GM23338 (cell line): ENCODE results near the gene MSRB1. TPM values are rescaled to one million over a fixed set of nuclear protein-coding genes. Genes with fewer than 3 reads are reported as not detected.

Experiments used
- ATAC-seq: fragments of 200-7000 bp; cut with Tn5 transposase; 3 replicates; pipeline ENCODE4 v1.9.1; 2020
- DNase-seq: peaks from one replicate; pipeline ENCODE4 v3.0.0-alpha.2; 2015; ENCODE audit warnings: low spot score
- H2AFZ ChIP-seq: fragments of 200-600 bp; sonication (generic); 2 replicates; pipeline ENCODE4 v1.8.0; 2016; ENCODE audit warnings: antibody characterized with exemption, mild to moderate bottlenecking, moderate library complexity
- H3F3A ChIP-seq: fragments of 200-600 bp; sonication (generic); replicated peaks from 2 replicates; pipeline ENCODE4 v1.8.0; 2017; ENCODE audit warnings: antibody characterized with exemption, mixed run types, low read depth
- H3K27ac ChIP-seq: fragments of 200-600 bp; sonication (generic); 2 replicates; pipeline ENCODE4 v1.6.1; 2016; ENCODE audit warnings: low read depth
- H3K27me3 ChIP-seq: fragments of 200-600 bp; sonication (generic); 2 replicates; pipeline ENCODE4 v1.8.0; 2016; ENCODE audit warnings: mild to moderate bottlenecking, mixed run types, moderate library complexity; ENCODE audit not compliant: insufficient read depth
- H3K36me3 ChIP-seq: fragments of 200-600 bp; sonication (generic); 2 replicates; pipeline ENCODE4 v1.8.0; 2016; ENCODE audit warnings: mild to moderate bottlenecking; ENCODE audit not compliant: insufficient read depth
- H3K4me1 ChIP-seq: fragments of 200-600 bp; sonication (generic); 2 replicates; pipeline ENCODE4 v1.8.0; 2016; ENCODE audit warnings: mild to moderate bottlenecking, moderate library complexity; ENCODE audit not compliant: insufficient read depth
- H3K4me2 ChIP-seq: fragments of 200-600 bp; sonication (generic); 2 replicates; pipeline ENCODE4 v1.7.1; 2017; ENCODE audit warnings: mixed run types
- H3K4me3 ChIP-seq: fragments of 200-600 bp; sonication (generic); 2 replicates; pipeline ENCODE4 v1.6.1; 2016; ENCODE audit warnings: mixed run types
- H3K79me2 ChIP-seq: fragments of 200-600 bp; sonication (generic); replicated peaks from 2 replicates; pipeline ENCODE4 v1.8.0; 2017; ENCODE audit warnings: mild to moderate bottlenecking; ENCODE audit not compliant: insufficient read depth
- H3K9me2 ChIP-seq: fragments of 200-600 bp; sonication (generic); 2 replicates; pipeline ENCODE4 v1.8.0; 2017; ENCODE audit not compliant: insufficient read depth
- H4K20me1 ChIP-seq: fragments of 200-600 bp; sonication (generic); replicated peaks from 2 replicates; pipeline ENCODE4 v1.8.0; 2017; ENCODE audit warnings: mild to moderate bottlenecking; ENCODE audit not compliant: insufficient read depth
- H3K27ac Mint-ChIP-seq: 2 replicates; pipeline ENCODE4 v1.8.0; 2020; ENCODE audit warnings: inconsistent platforms, mild to moderate bottlenecking, moderate library complexity, mixed read lengths
- H3K27me3 Mint-ChIP-seq: 3 replicates; pipeline ENCODE4 v1.8.0; 2022; ENCODE audit warnings: low read depth, mild to moderate bottlenecking, moderate library complexity, mixed read lengths, inconsistent platforms; ENCODE audit not compliant: insufficient read depth, poor library complexity
- H3K36me3 Mint-ChIP-seq: 3 replicates; pipeline ENCODE4 v1.8.0; 2021; ENCODE audit warnings: low read depth, mild to moderate bottlenecking, inconsistent platforms, moderate library complexity, mixed read lengths
- H3K4me1 Mint-ChIP-seq: 3 replicates; pipeline ENCODE4 v1.8.0; 2020; ENCODE audit warnings: mild to moderate bottlenecking, inconsistent platforms, mixed read lengths
- H3K4me3 Mint-ChIP-seq: 3 replicates; pipeline ENCODE4 v1.8.0; 2021; ENCODE audit warnings: moderate library complexity, mild to moderate bottlenecking, inconsistent platforms, mixed read lengths
- H3K9me3 Mint-ChIP-seq: 3 replicates; pipeline ENCODE4 v1.8.0; 2020; ENCODE audit warnings: moderate library complexity, mild to moderate bottlenecking, inconsistent platforms, mixed read lengths
- CREB1 ChIP-seq: fragments of 250-450 bp; sonication (Bioruptor Pico); IDR thresholded peaks from 2 replicates; pipeline ENCODE4 v1.5.0; 2020; ENCODE audit warnings: low read depth, mild to moderate bottlenecking, moderate library complexity
- CTCF ChIP-seq, 2 experiments: fragments of 200-600 bp in 1 of 2; sonication (generic) in 1 of 2; conservative IDR thresholded peaks; 2 replicates each; pipeline versions ENCODE4 v1.5.1 to v1.6.1; 2016 to 2017; ENCODE audit warnings: antibody characterized with exemption in 2 of 2, low read depth in 2 of 2, mild to moderate bottlenecking in 2 of 2, moderate library complexity in 1 of 2
- ETS1 ChIP-seq: IDR thresholded peaks from 2 replicates; pipeline ENCODE4 v1.6.1; 2016; ENCODE audit warnings: antibody characterized with exemption
- EZH2 ChIP-seq: fragments of 200-600 bp; sonication (generic); IDR thresholded peaks from one replicate; pipeline ENCODE4 v1.8.0; 2017; ENCODE audit warnings: antibody characterized with exemption, mild to moderate bottlenecking, low read depth; ENCODE audit not compliant: unreplicated experiment
- EZH2phosphoT487 ChIP-seq: fragments of 200-600 bp; sonication (generic); IDR thresholded peaks from one replicate; pipeline ENCODE4 v1.8.1; 2018; ENCODE audit warnings: antibody characterized with exemption; ENCODE audit not compliant: unreplicated experiment
- JUNB ChIP-seq: IDR thresholded peaks from one replicate; pipeline ENCODE4 v1.6.1; 2016; ENCODE audit warnings: antibody characterized with exemption; ENCODE audit not compliant: unreplicated experiment
- NANOG ChIP-seq: IDR thresholded peaks from 2 replicates; pipeline ENCODE4 v1.6.1; 2016; ENCODE audit warnings: antibody characterized with exemption, borderline replicate concordance
- POLR2AphosphoS5 ChIP-seq: IDR thresholded peaks from 2 replicates; pipeline ENCODE4 v1.6.1; 2016; ENCODE audit warnings: antibody characterized with exemption, low read depth
- REST ChIP-seq: IDR thresholded peaks from one replicate; pipeline ENCODE4 v1.6.1; 2018; ENCODE audit warnings: antibody characterized with exemption; ENCODE audit not compliant: unreplicated experiment
- STAT1 ChIP-seq: IDR thresholded peaks from one replicate; pipeline ENCODE4 v1.6.1; 2016; ENCODE audit warnings: antibody characterized with exemption; ENCODE audit not compliant: unreplicated experiment
- ZNF114 ChIP-seq: fragments of 250-450 bp; sonication (Bioruptor Pico); IDR thresholded peaks from 2 replicates; pipeline ENCODE4 v1.5.0; 2020; ENCODE audit warnings: mild to moderate bottlenecking, moderate library complexity
- ZNF331 ChIP-seq: fragments of 250-450 bp; sonication (Bioruptor Pico); IDR thresholded peaks from 2 replicates; pipeline ENCODE4 v1.5.0; 2020; ENCODE audit warnings: low read depth, mild to moderate bottlenecking, moderate library complexity
- ZNF462 ChIP-seq: fragments of 250-450 bp; sonication (Bioruptor Pico); IDR thresholded peaks from 2 replicates; pipeline ENCODE4 v1.5.0; 2020; ENCODE audit warnings: mild to moderate bottlenecking, moderate library complexity
- polyA plus RNA-seq: library from polyadenylated mRNA; unstranded; fragments of >200 nt; fragmentation: Nextera tagmentation; extraction: Ambion mirVana; gene quantifications from 2 replicates; pipeline ENCODE4 v1.2.1, GENCODE V29; 2016
- total RNA-seq: library from RNA; depleted of rRNA; stranded (reverse); fragments of >200 nt; shearing (Covaris generic); gene quantifications from 2 replicates; pipeline ENCODE4 v1.2.3, GENCODE V29; 2014

The MSRB1 gene
- total and polyA plus RNA-seq, 2 experiments from 2014 or later: 30.4 to 31.3 TPM

- Histone ChIP-seq H3K4me1 (peaks cover 27% of the 10 kb centered on the region), H3K4me3 (peak overlapping the region; percentile 54), H4K20me1 (no peaks in the 10 kb centered on the region), H3K36me3 (no peaks in the 10 kb centered on the region), H3K79me2 (no peaks in the 10 kb centered on the region), H3K27me3 (peaks cover 66% of the 10 kb centered on the region), H3K4me2 (peak overlapping the region; percentile 82), H2AFZ (no peak overlapping the region; the same call in 1 of the 2 replicates), H3K27ac (no peak overlapping the region), H3K9me2 (no peaks in the 10 kb centered on the region), H3F3A (0 out of 2 replicates have a peak, but pooled peaks cover 6% of the 10 kb centered on the region)
- DNase-seq (no peak), ATAC-seq (no peak; the same call in 2 of the 3 replicates)
- TF ChIP-seq CTCF (conservative IDR thresholded peaks at IDR 0.05; ENCODE audit: low read depth in 2 of 2): no peak
- no peak for TF ChIP-seq ETS1
- no peak for TF ChIP-seq EZH2
- no peak for TF ChIP-seq ZNF114 (CRISPR knock-in tag)
- TF ChIP-seq EZH2phosphoT487: no peak
- no peak for TF ChIP-seq JUNB
- no peak for TF ChIP-seq POLR2AphosphoS5
- TF ChIP-seq ZNF331 (CRISPR knock-in tag): no peak
- TF ChIP-seq NANOG: no peak
- TF ChIP-seq ZNF462 (CRISPR knock-in tag): no peak
- TF ChIP-seq REST: no peak
- no peak for TF ChIP-seq CREB1 (CRISPR knock-in tag)
- no peak for TF ChIP-seq STAT1
- H3K27me3 Mint-ChIP-seq: peaks cover 75% of the 10 kb centered on the region
- peak overlapping the region; percentile 66 for H3K4me3 Mint-ChIP-seq
- H3K4me1 Mint-ChIP-seq: peaks cover 31% of the 10 kb centered on the region
- no peaks in the 10 kb centered on the region for H3K9me3 Mint-ChIP-seq
- H3K27ac Mint-ChIP-seq: no peak overlapping the region
- no peaks in the 10 kb centered on the region; the same call in 2 of the 3 replicates for H3K36me3 Mint-ChIP-seq
Observed at GRCh38 chr16:1917056-1917664, 25.8 kb downstream of the MSRB1 start.
